NCI-H2171 treated with DMSO at 0.1 percent for 48 hours (cell line): ENCODE data around the gene ZNF394.
A peak's percentile ranks its signal among the peaks of the same experiment; 100 is the strongest.
"Not testable (repeated sequence)": the region's sequence is repeated elsewhere in the genome, so short reads cannot be mapped to it uniquely, and the experiment has no call there.

Experiments used
- DNase-seq: peaks from one replicate; lab custom pipeline; 2025; lab: John Stamatoyannopoulos, UW

ZNF394 gene

GRCh38 chr7:99499721-99500636 lies at the start of gene ZNF394:
Gene ZNF394 (minus strand): TSS chr7:99500281. CDS start chr7:99500093, 188 bp downstream.
- DNase-seq = peak; percentile 85

GRCh38 chr7:99549545-99549944 lies 49.5 kb upstream of the ZNF394 start:
- DNase-seq = not testable (repeated sequence)

DNA sequence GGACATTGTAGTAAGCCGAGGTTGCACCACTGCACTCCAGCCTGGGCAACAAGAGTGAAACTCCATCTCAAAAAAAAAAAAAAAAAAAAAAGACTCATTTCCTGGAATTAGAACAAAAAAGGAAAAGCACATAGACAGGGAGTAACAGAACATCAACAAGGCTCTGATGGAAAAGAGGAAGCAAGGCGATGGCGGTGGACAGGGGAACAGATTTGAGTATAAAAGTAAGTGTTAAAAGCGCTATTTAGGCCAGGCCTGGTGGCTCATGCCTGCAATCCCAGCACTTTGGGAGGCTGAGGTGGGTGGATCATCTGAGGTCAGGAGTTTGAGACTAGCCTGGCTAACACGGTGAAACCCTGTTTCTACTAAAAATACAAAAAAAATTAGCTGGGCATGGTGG lies 45.2 kb upstream of the ZNF394 start:
- DNase-seq = not testable (repeated sequence)

GRCh38 chr7:99543916-99544315 lies 43.8 kb upstream of the ZNF394 start:
- DNase-seq = no peak

- no peak for DNase-seq
These were observed 43.1 kb upstream of the ZNF394 start for GRCh38 chr7:99543081-99543671.

DNA sequence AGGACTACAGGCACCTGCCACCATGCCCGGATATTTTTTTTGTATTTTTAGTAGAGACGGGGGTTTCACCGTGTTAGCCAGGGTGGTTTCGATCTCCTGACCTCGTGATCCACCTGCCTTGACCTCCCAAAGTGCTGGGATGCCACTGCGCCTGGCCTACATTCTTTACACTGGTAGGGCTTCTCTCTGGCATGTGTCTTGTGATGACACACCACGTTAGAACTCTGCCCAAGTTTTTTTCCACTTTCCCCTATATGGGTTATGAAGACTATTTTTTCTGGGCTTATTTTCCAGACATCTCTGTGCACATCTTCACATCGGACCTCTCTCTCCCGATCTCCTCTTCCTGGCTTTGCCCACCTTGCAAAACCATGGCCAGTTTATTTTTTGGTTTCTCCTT lies 41.1 kb upstream of the ZNF394 start:
- no peak for DNase-seq

DNA sequence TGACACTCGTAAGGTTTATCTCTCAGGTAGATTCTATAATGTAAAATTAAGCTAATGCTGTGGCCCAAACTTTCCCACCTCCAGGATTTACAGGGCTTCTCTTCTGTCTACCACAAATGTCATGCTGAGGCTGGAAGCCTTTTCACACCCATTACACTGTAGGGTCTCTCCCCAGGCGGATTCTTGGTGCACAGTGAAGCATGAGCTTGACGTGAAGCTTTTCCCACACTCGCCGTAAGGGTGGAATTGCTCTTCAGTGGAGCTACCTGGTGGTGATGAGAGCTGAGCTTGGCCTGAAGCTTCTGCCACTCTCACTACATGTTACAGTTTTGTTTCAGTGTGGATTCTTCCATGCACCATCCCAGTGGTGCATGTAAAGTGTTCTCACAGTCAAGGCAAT lies 40.5 kb upstream of the ZNF394 start:
- DNase-seq = no peak

DNA sequence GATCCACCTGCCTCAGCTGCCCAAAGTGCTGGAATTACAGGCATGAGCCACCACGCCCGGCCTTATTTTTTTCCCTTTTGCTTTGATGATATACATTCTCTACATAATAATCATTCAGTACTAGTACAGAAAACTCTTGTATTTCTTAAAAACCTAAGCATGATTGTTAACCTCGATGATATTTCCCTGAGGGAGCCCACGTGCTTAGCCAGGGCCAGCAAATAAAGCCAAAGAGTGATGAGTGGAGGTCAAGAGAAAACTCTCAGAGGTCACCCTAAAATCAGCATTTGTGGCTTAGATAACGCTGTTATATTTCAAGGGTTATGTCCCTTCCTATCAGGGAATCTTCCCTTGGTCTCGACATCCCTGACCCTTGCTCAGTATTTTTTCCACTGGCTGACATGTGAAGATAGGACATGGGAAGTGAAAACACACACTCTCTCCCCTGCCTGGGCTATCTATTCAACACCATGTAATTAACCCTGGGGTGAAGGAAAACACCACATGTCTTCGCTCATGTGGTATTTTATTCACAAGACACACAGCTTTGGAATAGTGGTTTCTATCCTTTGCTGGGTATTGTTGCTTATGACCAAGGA lies 39.2 kb upstream of the ZNF394 start:
- DNase-seq = no peak

DNA sequence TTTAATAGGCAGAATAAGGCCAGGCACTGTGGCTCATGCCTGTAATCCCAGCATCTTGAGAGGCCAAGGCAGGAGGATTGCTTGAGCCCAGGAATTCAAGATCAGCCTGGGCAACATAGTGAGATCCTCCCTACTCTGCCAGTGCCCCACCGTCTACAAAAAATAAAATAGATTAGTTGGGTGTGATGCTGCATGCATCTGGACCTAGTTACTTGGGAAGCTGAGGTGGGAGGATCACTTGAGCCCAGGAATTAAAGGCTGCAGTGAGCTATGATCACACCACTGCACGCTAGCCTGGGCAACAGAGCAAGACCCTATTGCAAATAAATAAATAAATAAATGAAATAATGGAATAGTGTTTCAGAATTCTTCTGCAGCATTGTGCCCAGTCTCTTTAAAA lies 35.6 kb upstream of the ZNF394 start:
- no peak for DNase-seq

- DNase-seq = no peak
These were observed 31.3 kb upstream of the ZNF394 start for GRCh38 chr7:99531354-99531765.

- DNase-seq = no peak
These were observed 25.8 kb upstream of the ZNF394 start for GRCh38 chr7:99525713-99526440.

GRCh38 chr7:99521399-99521798 lies 21.3 kb upstream of the ZNF394 start:
- no peak for DNase-seq

- DNase-seq = no peak
These were observed 14.0 kb upstream of the ZNF394 start for GRCh38 chr7:99514050-99514449.

GRCh38 chr7:99505324-99505662 lies 5.2 kb upstream of the ZNF394 start:
- DNase-seq = no peak

- DNase-seq = peak; percentile 96
These were observed 4.7 kb upstream of the ZNF394 start, which contains the start of gene ZKSCAN5 for GRCh38 chr7:99504603-99505323. Gene ZKSCAN5 (plus strand): TSS chr7:99504662. CDS start chr7:99506045, 1,383 bp downstream.

GRCh38 chr7:99504281-99504602 lies 4.2 kb upstream of the ZNF394 start:
- DNase-seq = no peak

DNA sequence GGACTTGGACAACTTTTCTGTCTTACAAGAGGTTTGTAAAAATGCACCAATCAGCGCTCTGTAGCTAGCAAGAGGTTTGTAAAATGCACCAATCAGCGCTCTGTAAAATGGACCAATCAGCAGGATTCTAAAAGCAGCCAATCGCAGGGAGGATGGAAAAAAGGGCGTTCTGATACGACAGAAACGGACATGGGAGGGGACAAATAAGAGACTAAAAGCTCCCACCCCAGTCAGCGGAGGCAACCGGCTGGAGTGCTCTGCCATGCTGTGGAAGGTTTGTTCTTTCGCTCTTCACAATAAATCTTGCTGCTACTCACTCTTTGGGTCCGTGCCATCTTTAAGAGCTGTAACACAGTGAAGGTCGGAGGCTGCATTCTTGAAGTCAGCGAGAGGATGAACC lies 1.2 kb upstream of the ZNF394 start:
- DNase-seq = not testable (repeated sequence)

- no peak for DNase-seq
These were observed 542 bp upstream of the ZNF394 start for GRCh38 chr7:99500637-99501009.

GRCh38 chr7:99499371-99499720 lies 735 bp downstream of the ZNF394 start:
- no peak for DNase-seq

GRCh38 chr7:99498546-99498944 lies 1.5 kb downstream of the ZNF394 start:
- DNase-seq = no peak

DNA sequence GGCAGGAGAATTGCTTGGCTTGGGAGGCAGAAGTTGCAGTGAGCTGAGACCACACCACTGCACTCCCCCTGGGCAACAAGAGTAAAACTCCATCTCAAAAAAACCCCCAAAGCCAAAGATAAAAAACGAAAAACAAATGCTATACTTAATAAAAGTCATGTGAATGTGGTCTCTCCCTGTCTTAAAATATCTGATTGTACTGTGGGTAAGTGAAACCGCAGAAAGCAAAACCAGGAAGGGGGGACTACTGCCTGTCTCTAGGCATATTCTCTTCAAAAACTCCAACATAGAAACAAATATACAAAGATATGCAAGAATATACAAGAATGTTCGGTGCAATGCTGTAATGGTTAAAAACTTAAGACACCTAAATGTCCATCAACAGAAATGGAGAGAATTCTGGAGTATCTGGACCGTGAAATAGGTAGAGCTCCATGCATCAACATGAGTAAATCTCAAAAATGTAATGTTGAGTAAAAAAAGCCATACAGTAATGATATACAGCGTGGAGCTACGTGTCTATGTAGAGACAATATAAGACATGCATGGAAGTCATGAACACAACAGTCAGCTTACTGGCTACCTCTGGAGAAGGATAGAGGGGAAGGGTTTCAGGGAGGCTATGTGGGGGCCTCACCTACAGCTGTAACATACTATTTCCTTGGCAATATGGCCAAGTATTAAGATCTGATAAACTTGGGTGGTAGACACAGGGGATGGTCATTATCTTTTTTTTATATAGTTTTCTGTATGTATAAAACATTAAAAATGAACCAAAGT lies 2.1 kb downstream of the ZNF394 start:
- DNase-seq = no peak
